HepG2 (cell line): ENCODE results near the gene SLC50A1. TPM values are rescaled to one million over a fixed set of nuclear protein-coding genes. Genes with fewer than 3 reads are reported as not detected.

ENCODE experiments used
- CC2D1A ChIP-seq: sonication (generic); formaldehyde crosslinking; IDR thresholded peaks from 2 replicates; pipeline ENCODE4 v1.8.1; 2023; ENCODE audit warnings: mild to moderate bottlenecking, missing genetic modification reagents
- CENPBD1 ChIP-seq: sonication (generic); formaldehyde crosslinking; IDR thresholded peaks from 2 replicates; pipeline ENCODE4 v1.8.0; 2022; ENCODE audit warnings: missing genetic modification reagents, low read depth, mild to moderate bottlenecking, borderline replicate concordance
- FIP1L1 ChIP-seq: fragments of 200-400 bp; formaldehyde crosslinking; IDR thresholded peaks from 2 replicates; pipeline ENCODE4 v1.6.1; 2018; ENCODE audit warnings: low read depth, mild to moderate bottlenecking, low read length, moderate library complexity, borderline replicate concordance; ENCODE audit not compliant: insufficient read depth
- FOSL2 ChIP-seq: sonication (generic); formaldehyde crosslinking; IDR thresholded peaks from 2 replicates; pipeline ENCODE4 v1.4.0; 2020; ENCODE audit warnings: missing genetic modification reagents
- FOXM1 ChIP-seq: sonication (generic); formaldehyde crosslinking; IDR thresholded peaks from 2 replicates; pipeline ENCODE4 v1.5.0; 2020; ENCODE audit warnings: missing genetic modification reagents
- NBN ChIP-seq: fragments of 450-650 bp; conservative IDR thresholded peaks from 2 replicates; pipeline ENCODE4 v1.6.1; 2017
- NR2F6 ChIP-seq, 2 experiments: IDR thresholded peaks; 2 replicates each; pipeline ENCODE4 v1.6.1; 2016; ENCODE audit warnings: antibody characterized with exemption in 1 of 2, mild to moderate bottlenecking in 1 of 2
- POLR2G ChIP-seq: fragments of 200-400 bp; formaldehyde crosslinking; IDR thresholded peaks from 2 replicates; pipeline ENCODE4 v1.6.1; 2018; ENCODE audit warnings: mild to moderate bottlenecking, low read depth, low read length, moderate library complexity
- SATB2 ChIP-seq: sonication (generic); formaldehyde crosslinking; IDR thresholded peaks from 2 replicates; pipeline ENCODE4 v1.5.0; 2020; ENCODE audit warnings: missing genetic modification reagents
- SCMH1 ChIP-seq: sonication (generic); formaldehyde crosslinking; IDR thresholded peaks from 2 replicates; pipeline ENCODE4 v1.9.0; 2021; ENCODE audit warnings: missing genetic modification reagents, mild to moderate bottlenecking, borderline replicate concordance
- SMARCE1 ChIP-seq: fragments of 450-650 bp; IDR thresholded peaks from 2 replicates; pipeline ENCODE4 v1.6.1; 2017; ENCODE audit warnings: borderline replicate concordance
- ZFP41 ChIP-seq: sonication (generic); formaldehyde crosslinking; IDR thresholded peaks from 2 replicates; pipeline ENCODE4 v1.4.0; 2020; ENCODE audit warnings: mild to moderate bottlenecking, missing genetic modification reagents, borderline replicate concordance
- ZNF350 ChIP-seq: sonication (generic); formaldehyde crosslinking; IDR thresholded peaks from 2 replicates; pipeline ENCODE4 v1.4.0; 2020; ENCODE audit warnings: mild to moderate bottlenecking, low read depth, missing genetic modification reagents, borderline replicate concordance
- ZNF354B ChIP-seq: sonication (generic); formaldehyde crosslinking; IDR thresholded peaks from 2 replicates; pipeline ENCODE4 v1.8.0; 2022; ENCODE audit warnings: mild to moderate bottlenecking, missing genetic modification reagents
- ZNF367 ChIP-seq: sonication (generic); formaldehyde crosslinking; IDR thresholded peaks from 2 replicates; pipeline ENCODE4 v1.4.0; 2020; ENCODE audit warnings: missing genetic modification reagents, borderline replicate concordance
- ZNF513 ChIP-seq: sonication (generic); formaldehyde crosslinking; conservative IDR thresholded peaks from 2 replicates; pipeline ENCODE4 v1.5.0; 2020; ENCODE audit warnings: missing genetic modification reagents
- ZNF7 ChIP-seq: IDR thresholded peaks from 2 replicates; pipeline ENCODE4 v1.6.1; 2016; ENCODE audit warnings: missing biosample characterization, missing genetic modification reagents
- ZNF784 ChIP-seq: sonication (generic); formaldehyde crosslinking; IDR thresholded peaks from 2 replicates; pipeline ENCODE4 v1.5.1; 2020; ENCODE audit warnings: missing genetic modification reagents, mild to moderate bottlenecking, borderline replicate concordance
- ZNF878 ChIP-seq: sonication (generic); formaldehyde crosslinking; IDR thresholded peaks from 2 replicates; pipeline ENCODE4 v1.8.1; 2023; ENCODE audit warnings: mild to moderate bottlenecking, missing genetic modification reagents, moderate library complexity
- polyA plus RNA-seq, 8 experiments: library from polyadenylated mRNA; depleted of rRNA in 3 of 8; stranded (reverse) in 7 of 8; unstranded in 1 of 8; fragments of >200 nt; fragmentation: Illumina TruSeq in 4 of 8; extraction: Trizol in 4 of 8; gene quantifications; 2 replicates each; pipeline versions ENCODE4 v1.2.1 to v1.2.3, GENCODE V29; 2011 to 2016; ENCODE audit warnings: low read depth in 4 of 8, missing spikeins in 1 of 8, mixed read lengths in 1 of 8; ENCODE audit not compliant: insufficient read depth in 1 of 8
- total RNA-seq, 5 experiments: library from RNA; depleted of rRNA; stranded (reverse); fragments of >200 nt; fragmentation: Illumina TruSeq; extraction: Trizol; gene quantifications; 2 replicates each; pipeline ENCODE4 v1.2.3, GENCODE V29; 2016; ENCODE audit warnings: low read depth in 1 of 5
- TF ChIP-seq, protein P1 (sequence below): sonication (generic); formaldehyde crosslinking; IDR thresholded peaks from 2 replicates; pipeline ENCODE4; 2020; ENCODE audit warnings: missing genetic modification reagents, mild to moderate bottlenecking, borderline replicate concordance
- TF ChIP-seq, protein P2 (sequence below): sonication (generic); formaldehyde crosslinking; IDR thresholded peaks from 2 replicates; pipeline ENCODE4 v1.9.0; 2021; ENCODE audit warnings: missing genetic modification reagents, borderline replicate concordance

SLC50A1 gene
- total and polyA plus RNA-seq, 2 of the 13 experiments (the other 11 are each of a cell fraction or from before 2014, with no cell fraction given) = 22.5 to 46.8 TPM

DNA sequence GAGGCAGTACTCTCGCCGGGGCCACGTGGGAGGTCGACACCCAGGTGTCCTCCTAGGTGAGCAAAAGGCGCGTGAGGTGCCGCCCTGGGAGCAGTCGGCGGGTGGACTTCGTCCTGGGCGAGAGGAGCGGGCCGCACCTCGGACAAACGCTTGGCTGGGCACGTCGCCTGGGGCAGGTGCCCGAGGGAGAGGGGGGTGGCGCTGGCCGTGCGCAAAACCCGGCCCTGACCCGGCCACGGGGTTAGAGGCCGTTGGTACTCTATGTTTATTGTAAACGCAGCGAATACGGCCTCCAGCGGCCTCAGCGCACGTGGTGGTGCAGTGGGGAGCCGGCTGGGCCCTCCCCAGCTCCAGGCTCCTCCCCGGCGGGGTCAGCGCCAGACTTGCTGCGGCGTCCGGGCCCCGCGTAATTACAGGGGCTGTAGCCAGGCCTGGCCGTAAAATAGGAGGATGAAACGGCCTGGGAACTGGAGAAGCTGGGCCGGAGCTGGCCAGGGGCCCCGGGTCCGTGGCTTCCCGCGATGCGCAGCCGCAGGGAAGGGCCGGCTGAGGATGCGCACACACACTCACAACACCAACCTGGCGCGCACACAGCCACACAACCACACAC is 9.6 kb upstream of the SLC50A1 start (continued):
- TF ChIP-seq NR2F6 (IDR thresholded peaks at IDR 0.05) (peak; percentile 90), NR2F6 (CRISPR knock-in tag; IDR thresholded peaks at IDR 0.05) (peak; percentile 98), POLR2G (peak; percentile 6), ZNF784 (CRISPR knock-in tag) (peak; percentile 72), FOXM1 (CRISPR knock-in tag) (no peak), SATB2 (peak; percentile 42; the same call in 1 of the 2 replicates), ZNF513 (CRISPR knock-in tag) (no peak), ZNF367 (CRISPR knock-in tag) (no peak), ZNF354B (CRISPR knock-in tag) (0 out of 2 replicates have a peak, but pooled peaks have one; percentile 47), ZNF7 (CRISPR knock-in tag) (no peak), CENPBD1 (0 out of 2 replicates have a peak, but pooled peaks have one; percentile 56), SCMH1 (CRISPR knock-in tag) (no peak), ZNF350 (CRISPR knock-in tag) (peak; percentile 86), NBN (no peak), FOSL2 (peak; percentile 72), ZNF878 (peak; percentile 98), SMARCE1 (no peak), ZFP41 (peak; percentile 87; the same call in 1 of the 2 replicates), CC2D1A (CRISPR knock-in tag) (no peak), FIP1L1 (0 out of 2 replicates have a peak, but pooled peaks have one; percentile 7)
- TF ChIP-seq, protein P1, sequence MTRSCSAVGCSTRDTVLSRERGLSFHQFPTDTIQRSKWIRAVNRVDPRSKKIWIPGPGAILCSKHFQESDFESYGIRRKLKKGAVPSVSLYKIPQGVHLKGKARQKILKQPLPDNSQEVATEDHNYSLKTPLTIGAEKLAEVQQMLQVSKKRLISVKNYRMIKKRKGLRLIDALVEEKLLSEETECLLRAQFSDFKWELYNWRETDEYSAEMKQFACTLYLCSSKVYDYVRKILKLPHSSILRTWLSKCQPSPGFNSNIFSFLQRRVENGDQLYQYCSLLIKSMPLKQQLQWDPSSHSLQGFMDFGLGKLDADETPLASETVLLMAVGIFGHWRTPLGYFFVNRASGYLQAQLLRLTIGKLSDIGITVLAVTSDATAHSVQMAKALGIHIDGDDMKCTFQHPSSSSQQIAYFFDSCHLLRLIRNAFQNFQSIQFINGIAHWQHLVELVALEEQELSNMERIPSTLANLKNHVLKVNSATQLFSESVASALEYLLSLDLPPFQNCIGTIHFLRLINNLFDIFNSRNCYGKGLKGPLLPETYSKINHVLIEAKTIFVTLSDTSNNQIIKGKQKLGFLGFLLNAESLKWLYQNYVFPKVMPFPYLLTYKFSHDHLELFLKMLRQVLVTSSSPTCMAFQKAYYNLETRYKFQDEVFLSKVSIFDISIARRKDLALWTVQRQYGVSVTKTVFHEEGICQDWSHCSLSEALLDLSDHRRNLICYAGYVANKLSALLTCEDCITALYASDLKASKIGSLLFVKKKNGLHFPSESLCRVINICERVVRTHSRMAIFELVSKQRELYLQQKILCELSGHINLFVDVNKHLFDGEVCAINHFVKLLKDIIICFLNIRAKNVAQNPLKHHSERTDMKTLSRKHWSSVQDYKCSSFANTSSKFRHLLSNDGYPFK = peak; percentile 84; the same call in 1 of the 2 replicates
- TF ChIP-seq, protein P2, sequence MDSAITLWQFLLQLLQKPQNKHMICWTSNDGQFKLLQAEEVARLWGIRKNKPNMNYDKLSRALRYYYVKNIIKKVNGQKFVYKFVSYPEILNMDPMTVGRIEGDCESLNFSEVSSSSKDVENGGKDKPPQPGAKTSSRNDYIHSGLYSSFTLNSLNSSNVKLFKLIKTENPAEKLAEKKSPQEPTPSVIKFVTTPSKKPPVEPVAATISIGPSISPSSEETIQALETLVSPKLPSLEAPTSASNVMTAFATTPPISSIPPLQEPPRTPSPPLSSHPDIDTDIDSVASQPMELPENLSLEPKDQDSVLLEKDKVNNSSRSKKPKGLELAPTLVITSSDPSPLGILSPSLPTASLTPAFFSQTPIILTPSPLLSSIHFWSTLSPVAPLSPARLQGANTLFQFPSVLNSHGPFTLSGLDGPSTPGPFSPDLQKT (CRISPR knock-in tag) = no peak
